Stimulated activated naive B cell treated with anti-CD40 and anti-IgM and Interleukin-4, amounts not matched to agents 10 μg/mL and 1 μg/mL and 100 μg/mL, for 72 hours (primary cell): Measurements from ENCODE around the gene PSMB10.
A peak's percentile ranks its signal among the peaks of the same experiment; 100 is the strongest.
"Not testable (repeated sequence)": the region's sequence is repeated elsewhere in the genome, so short reads cannot be mapped to it uniquely, and the experiment has no call there.

Experiments
- ATAC-seq, 2 donors: fragments of 150-1000 bp; cut with Tn5 transposase; replicated peaks; 2 replicates each; pipeline ENCODE4 v1.10.0; 2021; ENCODE audit warnings: moderate library complexity in 1 of 2
- DNase-seq: peaks from one replicate; pipeline ENCODE4 v3.0.0; 2021
- H3K27ac Mint-ChIP-seq: one replicate; pipeline ENCODE4 v1.8.0; 2022; ENCODE audit warnings: mild to moderate bottlenecking, mixed read lengths
- H3K27me3 Mint-ChIP-seq, 2 donors: one replicate each; pipeline ENCODE4 v1.8.0; 2022; ENCODE audit warnings: mixed read lengths in 2 of 2
- H3K36me3 Mint-ChIP-seq, 2 donors: one replicate each; pipeline ENCODE4 v1.8.0; 2022; ENCODE audit warnings: mixed read lengths in 2 of 2, mild to moderate bottlenecking in 1 of 2
- H3K4me1 Mint-ChIP-seq, 2 donors: one replicate each; pipeline ENCODE4 v1.8.0; 2022; ENCODE audit warnings: mixed read lengths in 2 of 2, mild to moderate bottlenecking in 1 of 2
- H3K4me3 Mint-ChIP-seq, 2 donors: one replicate each; pipeline ENCODE4 v1.8.0; 2022; ENCODE audit warnings: mild to moderate bottlenecking in 2 of 2, mixed read lengths in 2 of 2, moderate library complexity in 1 of 2
- H3K9me3 Mint-ChIP-seq, 2 donors: one replicate each; pipeline ENCODE4 v1.8.0; 2022; ENCODE audit warnings: mixed read lengths in 2 of 2, mild to moderate bottlenecking in 1 of 2

The PSMB10 gene

DNA sequence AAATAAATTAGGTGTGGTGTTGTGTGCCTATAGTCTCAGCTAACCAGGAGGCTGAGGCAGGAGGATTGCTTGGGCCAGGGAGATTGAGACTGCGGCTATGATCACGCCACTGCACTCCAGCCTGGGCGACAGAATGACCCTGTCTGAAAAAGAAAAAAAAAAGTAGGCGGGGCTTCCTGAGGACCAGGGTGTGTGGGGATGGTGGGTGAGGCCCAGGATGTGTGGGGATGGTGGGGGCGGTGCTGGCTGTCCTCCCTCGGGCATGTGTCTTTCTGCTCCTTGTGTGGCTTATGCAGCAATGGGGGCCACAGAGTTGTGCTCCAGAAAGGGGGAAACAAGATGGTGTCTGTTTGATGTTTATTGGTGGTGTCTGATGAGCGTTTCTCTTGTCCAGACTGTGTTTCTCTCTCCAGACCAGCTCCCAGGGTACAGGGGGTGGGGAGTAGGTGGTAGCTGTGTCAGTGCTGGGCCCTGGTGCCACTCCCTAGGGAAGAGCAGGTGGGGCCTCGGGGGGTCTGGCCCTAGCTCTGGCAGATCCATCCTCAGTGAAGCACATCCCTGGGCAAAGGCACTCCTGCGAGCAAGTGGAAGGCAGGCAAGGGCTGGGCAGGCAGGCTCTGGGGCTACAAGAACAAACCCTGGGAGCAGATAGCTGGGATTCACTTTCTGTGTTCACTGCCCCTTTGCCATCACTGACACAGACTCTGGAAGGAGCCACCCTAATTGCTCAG, 5.0 kb upstream of the PSMB10 start:
- no peaks in the 10 kb centered on the region for H3K9me3 Mint-ChIP-seq
- DNase-seq (no peak), ATAC-seq (no peak)
- peaks cover 24 to 50% of the 10 kb centered on the region in 2 donors for H3K4me1 Mint-ChIP-seq
- no peak overlapping the region for H3K4me3 Mint-ChIP-seq
- no peak overlapping the region for H3K27ac Mint-ChIP-seq
- no peaks in the 10 kb centered on the region for H3K27me3 Mint-ChIP-seq
- peaks cover 42 to 44% of the 10 kb centered on the region in 2 donors for H3K36me3 Mint-ChIP-seq

DNA sequence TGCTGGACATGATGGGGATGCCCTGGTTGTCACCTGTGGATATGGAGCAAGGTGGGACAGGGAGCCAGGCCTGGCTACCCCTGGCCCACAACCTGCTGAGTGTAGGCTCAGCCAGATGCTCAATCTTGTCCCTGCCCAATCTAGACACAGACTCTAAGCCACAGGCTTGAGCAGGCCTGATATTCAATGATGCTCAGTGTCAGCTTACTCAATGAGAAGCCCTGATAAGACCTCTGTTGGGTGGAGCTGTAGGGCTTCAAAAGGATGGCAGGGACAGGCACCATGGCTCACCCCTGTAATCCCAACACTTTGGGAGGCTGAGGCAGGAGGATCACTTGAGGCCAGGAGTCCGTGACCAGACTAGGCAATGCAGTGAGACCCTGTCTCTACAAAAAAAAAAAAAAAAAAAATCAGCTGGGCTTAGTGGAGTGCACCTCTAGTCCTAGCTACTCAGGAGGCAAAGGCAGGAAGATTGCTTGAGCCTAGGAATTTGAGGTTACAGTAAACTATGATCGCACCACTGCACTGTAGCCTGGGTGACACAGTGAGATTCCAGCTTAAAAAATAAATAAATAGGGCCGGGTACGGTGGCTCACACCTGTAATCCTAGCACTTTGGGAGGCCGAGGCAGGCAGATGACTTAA, 3.9 kb upstream of the PSMB10 start:
- H3K4me3 Mint-ChIP-seq: peak overlapping the region in 1 of 2 donors; percentile 15
- H3K27ac Mint-ChIP-seq: peak overlapping the region; percentile 89
- H3K4me1 Mint-ChIP-seq: peaks cover 26 to 54% of the 10 kb centered on the region in 2 donors
- DNase-seq: no peak
- no peaks in the 10 kb centered on the region for H3K9me3 Mint-ChIP-seq
- no peaks in the 10 kb centered on the region for H3K27me3 Mint-ChIP-seq
- no peak for ATAC-seq
- peaks cover 41 to 46% of the 10 kb centered on the region in 2 donors for H3K36me3 Mint-ChIP-seq

DNA sequence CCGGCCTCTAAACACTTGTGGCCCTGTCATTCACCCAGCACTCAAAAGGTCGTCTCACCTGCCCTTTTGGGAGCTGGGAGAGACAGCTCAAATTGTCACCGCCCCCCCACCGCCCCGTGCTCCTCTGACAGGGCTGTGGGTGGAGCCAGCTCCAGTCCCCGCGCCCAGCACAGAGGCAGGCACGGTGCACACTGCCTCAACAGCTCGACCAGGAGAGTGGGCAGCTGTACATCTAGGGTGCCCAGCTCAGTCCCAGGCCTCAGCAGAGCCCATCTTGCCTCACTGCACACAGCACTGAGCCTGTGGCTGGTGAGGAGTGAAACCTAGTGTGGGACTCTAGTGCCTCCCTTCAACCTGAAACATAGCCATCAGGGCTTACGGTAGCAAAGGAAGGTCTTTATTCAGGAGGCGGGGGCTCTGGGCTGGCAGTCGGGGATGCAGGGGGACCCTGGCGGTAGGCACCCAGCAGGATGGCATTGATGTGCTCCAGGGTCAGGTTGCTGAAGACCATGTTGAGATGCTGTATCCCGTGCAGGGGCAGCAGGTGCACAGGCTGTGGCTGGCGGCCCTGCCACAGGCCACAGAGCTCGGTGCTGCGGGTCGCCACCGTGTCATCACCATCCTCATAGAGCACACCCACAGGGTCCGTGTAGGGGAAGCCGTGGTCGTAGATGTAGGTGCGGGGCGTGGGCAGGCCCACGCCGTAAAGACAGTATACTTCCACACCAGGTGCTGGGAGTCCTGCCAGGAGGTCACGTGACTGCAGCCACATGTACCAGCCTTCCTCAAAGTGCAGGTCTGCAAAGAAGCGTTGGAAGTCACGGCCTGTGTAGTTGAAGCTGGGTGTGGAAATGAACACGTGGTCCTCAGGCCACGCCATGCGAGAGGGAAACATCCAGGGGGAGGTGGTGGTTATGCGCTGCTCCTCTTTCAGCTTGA, 3.1 kb upstream of the PSMB10 start:
- peaks cover 48 to 54% of the 10 kb centered on the region in 2 donors for H3K36me3 Mint-ChIP-seq
- H3K9me3 Mint-ChIP-seq: no peaks in the 10 kb centered on the region
- peaks cover 34 to 62% of the 10 kb centered on the region in 2 donors for H3K4me1 Mint-ChIP-seq
- peak overlapping the region in 1 of 2 donors; percentile 15 for H3K4me3 Mint-ChIP-seq
- DNase-seq (no peak), ATAC-seq (no peak)
- no peaks in the 10 kb centered on the region for H3K27me3 Mint-ChIP-seq
- peak overlapping the region; percentile 89 for H3K27ac Mint-ChIP-seq

DNA sequence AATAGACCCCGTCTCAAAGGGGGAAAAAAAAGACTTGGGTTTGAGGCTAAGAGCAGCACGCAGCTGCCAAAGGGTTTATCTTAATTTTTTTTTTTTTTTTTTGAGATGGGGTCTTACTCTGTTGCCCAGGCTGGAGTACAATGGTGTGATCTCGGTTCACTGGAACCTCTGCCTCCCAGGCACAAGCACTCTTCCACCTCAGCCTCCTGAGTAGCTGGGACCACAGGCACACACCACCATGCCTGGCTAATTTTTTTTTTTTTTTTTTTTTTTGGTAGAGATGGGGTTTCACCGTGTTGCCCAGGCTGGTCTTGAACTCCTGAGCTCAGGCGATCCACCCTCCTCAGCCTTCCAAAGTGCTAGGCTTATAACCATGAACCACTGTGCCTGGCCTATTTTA, 1.1 kb upstream of the PSMB10 start:
- DNase-seq, H3K9me3 Mint-ChIP-seq, ATAC-seq, H3K27me3 Mint-ChIP-seq: not testable (repeated sequence)
- Mint-ChIP-seq H3K36me3 (peaks cover 49 to 54% of the 10 kb centered on the region in 2 donors), H3K27ac (peak overlapping the region; percentile 100), H3K4me3 (peak overlapping the region; percentile 96 to 100), H3K4me1 (peaks cover 43 to 66% of the 10 kb centered on the region in 2 donors)

DNA sequence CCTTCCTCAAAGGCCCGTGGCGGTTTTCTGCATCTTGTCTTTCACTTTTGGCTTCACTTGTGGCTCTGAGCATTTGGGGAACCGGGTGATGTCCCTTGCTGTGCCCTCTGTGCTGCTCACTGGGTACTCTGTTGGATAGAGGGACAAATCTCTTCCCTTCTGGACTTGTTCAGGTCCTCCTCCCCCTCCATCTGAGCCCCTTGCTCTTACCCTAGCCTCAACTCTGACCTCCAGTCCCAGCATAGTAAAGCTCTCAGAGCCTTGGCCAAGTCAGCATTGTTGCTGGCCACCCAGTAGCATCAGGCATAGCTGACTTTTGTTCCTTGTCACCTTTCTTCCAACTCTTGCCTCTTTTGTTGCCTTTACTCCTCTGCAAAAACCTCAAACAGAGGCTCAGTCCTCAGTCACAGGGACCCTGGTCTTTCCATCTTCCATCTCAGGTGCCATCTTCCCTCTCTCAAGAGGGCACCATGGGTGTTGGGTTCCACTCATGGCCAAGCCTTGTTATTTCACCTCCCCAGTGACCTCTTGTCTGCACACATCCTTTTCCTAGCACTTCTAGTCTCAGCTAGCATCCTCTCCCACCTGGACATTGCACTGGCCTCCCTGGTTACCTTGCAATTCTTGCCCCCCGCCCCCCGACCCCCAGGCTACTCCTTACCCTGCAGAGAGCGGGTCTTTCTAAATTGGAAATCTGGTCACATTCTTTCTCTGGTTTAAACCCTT, 393 bp upstream of the PSMB10 start:
- peaks cover 48 to 57% of the 10 kb centered on the region in 2 donors for H3K36me3 Mint-ChIP-seq
- H3K4me1 Mint-ChIP-seq: peaks cover 41 to 62% of the 10 kb centered on the region in 2 donors
- ATAC-seq (peak; percentile 69 to 73), DNase-seq (peak; percentile 82)
- peak overlapping the region; percentile 100 for H3K27ac Mint-ChIP-seq
- no peaks in the 10 kb centered on the region for H3K9me3 Mint-ChIP-seq
- H3K4me3 Mint-ChIP-seq: peak overlapping the region; percentile 96 to 100
- H3K27me3 Mint-ChIP-seq: no peaks in the 10 kb centered on the region

DNA sequence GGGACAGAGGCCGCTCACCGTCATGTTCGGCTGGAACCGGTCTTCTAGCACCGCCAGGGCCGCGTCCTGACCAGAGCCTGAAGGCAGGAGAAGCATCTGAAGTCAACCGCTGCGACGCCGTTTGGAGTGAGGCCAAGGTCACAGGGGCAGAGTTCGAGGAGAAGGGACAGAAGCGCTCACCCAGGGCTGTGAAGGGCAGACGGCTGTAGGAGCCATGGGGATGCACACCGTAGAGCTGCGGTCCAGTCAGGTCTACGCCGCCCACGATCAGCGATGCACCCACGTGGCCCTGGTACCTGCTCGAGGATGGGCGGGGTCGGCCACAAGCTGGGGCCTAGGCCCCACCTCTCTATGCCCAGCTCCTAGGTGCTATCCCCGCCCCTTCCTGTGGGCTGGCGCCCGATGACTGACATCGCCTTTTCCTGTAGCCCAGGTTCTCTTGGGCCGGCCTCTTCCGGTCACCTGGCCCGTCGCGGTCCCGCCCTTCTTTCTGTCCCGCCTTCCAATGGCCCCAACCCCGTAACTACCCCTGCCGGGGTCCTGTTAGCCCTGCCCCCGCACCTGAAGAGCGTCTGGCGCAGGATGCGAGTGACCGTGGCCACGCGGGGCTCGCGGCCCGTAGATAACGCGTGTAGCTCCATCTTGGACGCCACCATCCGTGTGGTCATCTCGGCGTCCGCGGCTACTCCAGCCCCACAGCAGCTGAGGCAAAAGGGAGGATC, 1.1 kb downstream of the PSMB10 start:
- Mint-ChIP-seq H3K9me3 (no peaks in the 10 kb centered on the region), H3K27me3 (no peaks in the 10 kb centered on the region), H3K27ac (peak overlapping the region; percentile 100), H3K4me1 (peaks cover 39 to 62% of the 10 kb centered on the region in 2 donors), H3K4me3 (peak overlapping the region; percentile 96 to 100), H3K36me3 (peaks cover 41 to 61% of the 10 kb centered on the region in 2 donors)
- peak; percentile 93 for DNase-seq
- ATAC-seq: peak; percentile 89 to 90

DNA sequence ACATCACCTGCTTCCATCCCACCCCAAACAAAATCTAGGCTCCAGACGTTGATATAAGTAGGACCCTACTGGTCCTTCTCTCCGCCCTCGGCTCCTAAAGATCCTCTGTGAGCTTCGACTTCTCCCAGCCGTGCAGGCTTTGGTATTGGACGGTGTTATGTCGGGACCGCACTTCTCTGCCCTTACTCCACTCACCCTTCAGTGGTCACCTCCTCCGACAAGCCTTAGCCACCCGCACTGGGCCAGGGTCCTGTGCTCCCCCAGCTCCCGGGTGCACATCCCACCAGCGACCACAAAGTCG, 1.6 kb downstream of the PSMB10 start:
- ATAC-seq (no peak), DNase-seq (no peak)
- H3K36me3 Mint-ChIP-seq: peaks cover 37 to 61% of the 10 kb centered on the region in 2 donors
- H3K9me3 Mint-ChIP-seq: no peaks in the 10 kb centered on the region
- peaks cover 36 to 57% of the 10 kb centered on the region in 2 donors for H3K4me1 Mint-ChIP-seq
- no peaks in the 10 kb centered on the region for H3K27me3 Mint-ChIP-seq
- peak overlapping the region; percentile 100 for H3K27ac Mint-ChIP-seq
- H3K4me3 Mint-ChIP-seq: peak overlapping the region; percentile 96 to 100

DNA sequence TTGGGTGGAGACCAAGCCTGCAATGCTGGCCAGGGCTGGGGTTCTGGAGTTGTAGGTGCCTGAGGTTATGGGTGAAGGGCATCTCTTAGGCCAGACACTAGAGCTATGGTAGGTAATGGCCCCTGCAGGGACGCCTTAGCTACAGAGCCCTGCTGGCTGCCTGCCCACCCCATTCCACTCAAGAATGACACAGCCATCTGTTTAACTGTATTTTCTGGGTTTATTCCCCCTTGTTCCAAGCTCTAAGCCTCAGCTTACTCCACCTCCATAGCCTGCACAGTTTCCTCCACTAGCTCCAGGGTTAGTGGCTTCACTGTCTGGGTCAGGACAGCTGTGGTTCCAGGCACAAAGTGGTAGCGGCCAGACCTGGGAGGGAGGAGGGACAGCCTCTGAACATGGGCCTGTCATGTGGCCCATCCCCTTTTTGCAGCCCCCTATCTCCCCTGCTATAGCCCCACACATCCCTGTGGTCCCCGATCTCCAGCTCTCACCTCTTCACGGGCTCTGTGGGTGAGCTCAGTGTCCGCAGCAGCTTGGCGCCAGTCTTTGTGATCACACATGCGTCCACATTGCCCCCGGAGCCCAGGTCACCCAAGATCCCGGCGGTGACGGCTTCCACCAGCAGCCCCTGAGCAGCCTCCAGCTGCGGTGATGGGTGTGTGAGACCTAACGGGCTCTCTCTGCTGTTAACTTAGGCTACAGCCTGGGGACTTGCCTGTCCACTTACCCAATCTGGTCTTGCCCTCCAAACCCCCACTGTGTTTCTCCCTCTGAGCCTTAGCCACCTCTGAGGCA, 2.1 kb downstream of the PSMB10 start:
- Mint-ChIP-seq H3K4me1 (peaks cover 31 to 51% of the 10 kb centered on the region in 2 donors), H3K36me3 (peaks cover 36 to 59% of the 10 kb centered on the region in 2 donors), H3K27me3 (no peaks in the 10 kb centered on the region), H3K27ac (peak overlapping the region; percentile 100), H3K4me3 (peak overlapping the region; percentile 96 to 100), H3K9me3 (no peaks in the 10 kb centered on the region)
- ATAC-seq (no peak), DNase-seq (no peak)

DNA sequence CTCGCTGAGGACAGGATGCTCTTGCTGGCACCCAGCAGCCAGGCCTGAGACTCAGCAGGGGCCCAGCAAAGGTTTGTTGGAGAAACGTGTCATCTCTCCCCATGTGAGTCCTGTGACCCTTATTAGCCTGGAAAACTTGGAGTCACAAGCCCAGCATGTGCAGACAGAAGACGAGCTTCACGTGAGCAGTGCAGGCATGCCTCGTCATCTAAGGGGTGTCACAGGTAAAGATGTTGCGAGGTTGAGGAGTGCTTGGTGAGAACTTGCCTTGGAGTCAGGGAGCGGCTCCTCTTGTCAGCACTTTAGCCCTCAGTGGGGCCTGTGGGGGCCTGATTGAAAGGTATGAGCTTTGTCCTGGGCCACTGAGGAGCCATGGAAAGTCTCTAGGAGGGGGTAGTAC, 2.8 kb downstream of the PSMB10 start:
- no peak for ATAC-seq
- Mint-ChIP-seq H3K4me1 (peaks cover 31 to 47% of the 10 kb centered on the region in 2 donors), H3K9me3 (no peaks in the 10 kb centered on the region), H3K36me3 (peaks cover 33 to 60% of the 10 kb centered on the region in 2 donors), H3K27ac (peak overlapping the region; percentile 68), H3K27me3 (no peaks in the 10 kb centered on the region), H3K4me3 (peak overlapping the region; percentile 33 to 36)
- DNase-seq: no peak

DNA sequence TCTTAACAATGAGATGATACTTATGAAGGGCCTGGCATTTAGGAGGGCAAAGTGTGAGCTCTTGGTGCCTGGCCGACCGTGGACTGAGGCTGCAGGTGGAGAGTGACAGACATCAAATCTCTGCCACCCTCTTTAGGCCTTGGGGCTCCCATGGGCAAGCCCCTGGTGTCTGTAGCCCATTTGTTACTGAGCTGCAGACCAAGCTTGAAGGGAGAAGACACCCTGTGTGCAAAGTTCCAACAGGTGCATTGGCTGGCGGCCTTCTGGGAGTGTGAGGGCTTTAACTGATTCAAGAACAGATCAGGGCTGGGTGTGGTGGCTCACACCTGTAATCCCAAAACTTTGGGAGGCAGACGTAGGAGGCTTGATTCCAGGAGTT, 4.2 kb downstream of the PSMB10 start:
- Mint-ChIP-seq H3K27me3 (no peaks in the 10 kb centered on the region), H3K4me3 (no peak overlapping the region), H3K36me3 (peaks cover 36 to 70% of the 10 kb centered on the region in 2 donors), H3K27ac (peak overlapping the region; percentile 84), H3K9me3 (no peaks in the 10 kb centered on the region), H3K4me1 (peaks cover 36 to 56% of the 10 kb centered on the region in 2 donors)
- no peak for ATAC-seq
- DNase-seq: no peak

DNA sequence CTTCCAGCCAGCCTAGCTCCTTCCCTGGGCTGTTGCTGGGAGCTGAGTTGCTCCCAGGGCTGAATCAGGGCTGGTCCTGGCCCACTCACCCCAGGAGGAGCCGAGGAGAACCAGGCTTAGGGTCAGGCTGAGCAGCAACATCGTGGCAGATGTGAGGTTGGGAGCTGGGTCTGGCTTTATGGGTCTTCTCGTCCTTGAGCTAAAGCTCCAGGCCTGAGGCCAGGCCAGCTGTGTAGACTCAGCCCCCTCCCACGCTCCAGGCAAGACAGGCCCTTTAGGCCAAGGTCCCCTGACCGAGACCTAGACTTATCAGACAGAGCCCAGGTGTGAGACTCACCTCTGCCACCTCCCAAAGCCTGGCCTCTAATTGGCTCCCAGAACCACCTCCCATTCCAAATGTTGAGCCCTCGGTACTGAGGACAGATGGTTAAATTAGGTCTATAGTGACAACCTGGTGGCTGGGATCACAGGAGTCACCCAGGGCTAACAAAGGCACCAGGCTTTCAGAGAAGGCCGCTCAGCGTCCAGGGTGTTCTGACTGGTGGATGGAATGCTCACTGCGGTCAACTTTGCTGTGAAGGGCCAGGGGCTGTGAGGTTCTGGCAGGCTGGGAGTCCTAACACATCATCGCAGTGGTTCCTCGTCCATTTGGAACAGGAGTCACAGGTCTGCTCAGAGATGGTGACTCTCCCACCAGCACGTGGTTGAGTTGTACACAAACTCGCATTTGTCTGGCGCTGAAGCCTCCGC, 4.8 kb downstream of the PSMB10 start, which contains the start of gene CTRL:
TSS of gene CTRL (minus strand) at position 151 of the 750 bp plus-strand sequence. CDS start at position 141, 10 bp downstream.
- peak within 1 kb of the TSS in 1 of 2 donors; percentile 8 for H3K4me3 Mint-ChIP-seq
- H3K4me1 Mint-ChIP-seq: peaks cover 30 to 51% of the 10 kb centered on the region in 2 donors
- H3K27ac Mint-ChIP-seq: peak within 1 kb of the TSS; percentile 84
- no peaks in the 10 kb centered on the region for H3K9me3 Mint-ChIP-seq
- ATAC-seq (no peak), DNase-seq (no peak)
- no peaks in the 10 kb centered on the region for H3K27me3 Mint-ChIP-seq
- H3K36me3 Mint-ChIP-seq: peaks cover 33 to 68% of the 10 kb centered on the region in 2 donors

DNA sequence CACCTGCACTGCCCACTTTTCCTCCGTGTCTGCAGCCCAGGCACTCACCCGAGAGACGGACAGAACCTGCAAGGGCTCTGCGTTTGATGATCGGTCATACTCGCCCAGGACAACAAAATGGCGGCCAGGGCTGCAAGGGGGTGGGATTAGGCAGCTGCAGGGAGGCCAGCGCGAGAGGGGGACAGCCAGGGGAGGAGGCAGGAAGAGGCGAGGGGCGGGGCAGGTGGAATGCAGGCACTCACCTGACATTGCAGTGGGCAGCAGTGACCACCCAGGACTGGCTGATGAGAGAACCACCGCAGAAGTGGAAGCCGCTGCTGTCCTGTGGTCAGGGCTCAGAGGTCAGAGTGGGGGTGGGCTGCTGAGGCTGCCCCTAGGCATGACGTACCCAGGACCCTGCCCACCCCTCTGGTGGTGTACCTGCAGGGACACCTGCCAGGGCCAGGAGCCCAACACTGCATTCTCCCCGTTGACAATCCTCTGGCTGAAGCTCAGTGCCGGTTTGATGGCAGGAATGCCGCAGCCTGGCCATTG, 5.9 kb downstream of the PSMB10 start:
- H3K36me3 Mint-ChIP-seq: peaks cover 24 to 61% of the 10 kb centered on the region in 2 donors
- no peak overlapping the region for H3K4me3 Mint-ChIP-seq
- H3K27me3 Mint-ChIP-seq: no peaks in the 10 kb centered on the region
- H3K4me1 Mint-ChIP-seq: peaks cover 36 to 59% of the 10 kb centered on the region in 2 donors
- ATAC-seq: no peak
- DNase-seq: no peak
- H3K27ac Mint-ChIP-seq: peak overlapping the region; percentile 84
- H3K9me3 Mint-ChIP-seq: no peaks in the 10 kb centered on the region
